Sigmoid colon (tissue), 4 donors: Measurements from ENCODE around the gene GRIA1.

Experiments
- POLR2A ChIP-seq, 2 donors: fragments of 450-650 bp; IDR thresholded peaks; one replicate each; pipeline ENCODE4 v1.6.1; 2016; ENCODE audit warnings: antibody characterized with exemption in 2 of 2, mild to moderate bottlenecking in 2 of 2, moderate library complexity in 2 of 2
- POLR2AphosphoS5 ChIP-seq, 4 donors: sonication (generic); formaldehyde crosslinking; IDR thresholded peaks; one replicate each; pipeline ENCODE4 v1.6.1; 2017; ENCODE audit warnings: antibody characterized with exemption in 4 of 4

DNA sequence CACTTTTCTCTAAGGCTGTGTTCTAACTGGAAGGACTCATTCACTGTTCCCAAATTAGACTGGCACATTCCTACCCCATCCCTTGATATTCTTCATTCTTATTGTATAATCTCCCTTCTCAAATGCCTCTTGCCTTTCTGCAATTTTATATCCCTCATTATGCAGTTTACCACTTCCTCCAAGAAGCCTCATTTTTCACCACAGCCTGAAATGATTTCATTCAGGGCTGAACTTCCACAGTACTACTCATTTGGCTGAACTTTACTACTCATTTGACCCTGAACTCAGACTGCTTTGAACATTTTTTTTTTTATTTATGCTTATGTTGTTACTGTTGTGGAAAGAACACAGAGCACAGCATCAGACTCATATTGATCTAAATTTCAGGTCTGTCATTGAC, 32.7 kb downstream of the GRIA1 start:
- TF ChIP-seq POLR2A (IDR thresholded peaks at IDR 0.05) (no peak), POLR2AphosphoS5 (IDR thresholded peaks at IDR 0.05) (no peak)
